ENCODE data around the gene ABLIM2.
A peak's percentile ranks its signal among the peaks of the same experiment; 100 is the strongest.

ABLIM2 gene

GRCh38 chr4:8121292-8122015 is 37.2 kb downstream of the ABLIM2 start:
- H3K4me3 Mint-ChIP-seq, result no peak overlapping the region
- H3K4me1 Mint-ChIP-seq, result peaks cover 68% of the 10 kb centered on the region
- H3K9me3 Mint-ChIP-seq, result peaks cover 4% of the 10 kb centered on the region
- H3K27ac Mint-ChIP-seq, result no peak overlapping the region
- H3K27me3 Mint-ChIP-seq (ENCODE audit: low read depth, poor library complexity), result peaks cover 15% of the 10 kb centered on the region
- no peaks in the 10 kb centered on the region for H3K36me3 Mint-ChIP-seq (ENCODE audit: low read depth)
- TF ChIP-seq CTCF (IDR thresholded peaks at IDR 0.05), result no peak
- no peak for DNase-seq

- peak; percentile 37 for DNase-seq
- no peak for TF ChIP-seq CTCF (IDR thresholded peaks at IDR 0.05)
- H3K27ac Mint-ChIP-seq, result peak overlapping the region; percentile 87
- peaks cover 18% of the 10 kb centered on the region for H3K27me3 Mint-ChIP-seq (ENCODE audit: low read depth, poor library complexity)
- H3K36me3 Mint-ChIP-seq (ENCODE audit: low read depth), result no peaks in the 10 kb centered on the region
- H3K4me3 Mint-ChIP-seq, result peak overlapping the region; percentile 68
- peaks cover 4% of the 10 kb centered on the region for H3K9me3 Mint-ChIP-seq
- peaks cover 69% of the 10 kb centered on the region for H3K4me1 Mint-ChIP-seq
Measured at GRCh38 chr4:8120501-8120900, 38.1 kb downstream of the ABLIM2 start.

DNA sequence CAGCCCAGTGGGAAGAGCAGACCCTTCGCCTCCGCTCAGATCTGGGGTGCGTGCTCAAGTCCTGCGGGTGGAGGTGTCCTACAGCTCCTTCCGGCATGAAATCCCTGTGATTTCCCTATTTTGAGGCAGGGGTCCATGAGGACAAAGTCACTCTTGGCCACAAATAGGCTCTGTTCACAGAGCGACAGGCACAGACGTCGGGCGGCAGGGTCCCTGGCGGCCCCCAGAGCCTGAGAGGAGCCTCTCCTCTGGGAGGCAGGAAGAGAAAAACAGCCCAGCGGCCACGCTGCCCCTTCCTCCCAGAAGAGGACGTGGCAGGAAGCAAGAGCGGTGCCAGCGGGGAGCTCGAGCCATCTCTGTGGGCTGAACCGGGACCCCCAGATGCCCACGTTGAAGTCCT is 38.7 kb downstream of the ABLIM2 start:
- no peak for DNase-seq
- H3K36me3 Mint-ChIP-seq (ENCODE audit: low read depth), result no peaks in the 10 kb centered on the region
- peaks cover 4% of the 10 kb centered on the region for H3K9me3 Mint-ChIP-seq
- H3K27me3 Mint-ChIP-seq (ENCODE audit: low read depth, poor library complexity), result peaks cover 18% of the 10 kb centered on the region
- no peak for TF ChIP-seq CTCF (IDR thresholded peaks at IDR 0.05)
- H3K4me1 Mint-ChIP-seq, result peaks cover 74% of the 10 kb centered on the region
- H3K4me3 Mint-ChIP-seq, result no peak overlapping the region
- H3K27ac Mint-ChIP-seq, result peak overlapping the region; percentile 68

GRCh38 chr4:8118531-8118930 is 40.1 kb downstream of the ABLIM2 start:
- Mint-ChIP-seq H3K36me3 (ENCODE audit: low read depth) (no peaks in the 10 kb centered on the region), H3K27me3 (ENCODE audit: low read depth, poor library complexity) (peaks cover 18% of the 10 kb centered on the region), H3K27ac (no peak overlapping the region), H3K4me1 (peaks cover 63% of the 10 kb centered on the region), H3K4me3 (no peak overlapping the region), H3K9me3 (peaks cover 4% of the 10 kb centered on the region)
- no peak for DNase-seq
- no peak for TF ChIP-seq CTCF (IDR thresholded peaks at IDR 0.05)

GRCh38 chr4:8118035-8118434 is 40.6 kb downstream of the ABLIM2 start:
- Mint-ChIP-seq H3K27ac (no peak overlapping the region), H3K4me1 (peaks cover 58% of the 10 kb centered on the region), H3K9me3 (peaks cover 4% of the 10 kb centered on the region), H3K27me3 (ENCODE audit: low read depth, poor library complexity) (peaks cover 18% of the 10 kb centered on the region), H3K36me3 (ENCODE audit: low read depth) (no peaks in the 10 kb centered on the region), H3K4me3 (no peak overlapping the region)
- no peak for DNase-seq
- TF ChIP-seq CTCF (IDR thresholded peaks at IDR 0.05), result no peak

GRCh38 chr4:8117278-8117682 is 41.3 kb downstream of the ABLIM2 start:
- peaks cover 51% of the 10 kb centered on the region for H3K4me1 Mint-ChIP-seq
- H3K27ac Mint-ChIP-seq, result peak overlapping the region; percentile 66
- H3K4me3 Mint-ChIP-seq, result no peak overlapping the region
- peaks cover 15% of the 10 kb centered on the region for H3K27me3 Mint-ChIP-seq (ENCODE audit: low read depth, poor library complexity)
- no peaks in the 10 kb centered on the region for H3K36me3 Mint-ChIP-seq (ENCODE audit: low read depth)
- DNase-seq, result peak; percentile 77
- peaks cover 4% of the 10 kb centered on the region for H3K9me3 Mint-ChIP-seq
- TF ChIP-seq CTCF (IDR thresholded peaks at IDR 0.05), result no peak
